Trophoblast cell (in vitro differentiated cells and primary cell): ENCODE results near the gene MTR.

Source experiments
- DNase-seq, 2 donors: peaks; one replicate each; pipeline ENCODE4 v3.0.0-alpha.2; 2016
- H2AFZ ChIP-seq: 2 replicates; pipeline ENCODE4 v1.6.1; 2013; ENCODE audit warnings: low read length, moderate library complexity, mild to moderate bottlenecking; ENCODE audit not compliant: insufficient read depth, poor library complexity
- H2AK5ac ChIP-seq: 2 replicates; pipeline ENCODE4 v1.6.1; 2013; ENCODE audit warnings: mild to moderate bottlenecking, low read length
- H2BK120ac ChIP-seq: 2 replicates; pipeline ENCODE4 v1.6.1; 2013; ENCODE audit warnings: low read length, mild to moderate bottlenecking, moderate library complexity; ENCODE audit not compliant: insufficient read depth, poor library complexity
- H2BK12ac ChIP-seq: 2 replicates; pipeline ENCODE4 v1.6.1; 2013; ENCODE audit warnings: mild to moderate bottlenecking, low read length, moderate library complexity
- H2BK5ac ChIP-seq: 2 replicates; pipeline ENCODE4 v1.6.1; 2013; ENCODE audit warnings: low read length, low read depth, moderate library complexity, mild to moderate bottlenecking; ENCODE audit not compliant: poor library complexity
- H3K14ac ChIP-seq: 2 replicates; pipeline ENCODE4 v1.6.1; 2013; ENCODE audit warnings: mild to moderate bottlenecking, low read length
- H3K18ac ChIP-seq: 2 replicates; pipeline ENCODE4 v1.6.1; 2013; ENCODE audit warnings: mild to moderate bottlenecking, low read length
- H3K23ac ChIP-seq: 2 replicates; pipeline ENCODE4 v1.6.1; 2013; ENCODE audit warnings: low read length
- H3K27ac ChIP-seq: 2 replicates; pipeline ENCODE4 v1.5.1; 2013; ENCODE audit warnings: low read depth, mild to moderate bottlenecking, inconsistent platforms, low read length, moderate library complexity
- H3K27me3 ChIP-seq: 2 replicates; pipeline ENCODE4 v1.6.1; 2013; ENCODE audit warnings: inconsistent platforms, mild to moderate bottlenecking, low read length, moderate library complexity; ENCODE audit not compliant: insufficient read depth
- H3K36me3 ChIP-seq, 2 experiments: 1 replicate in 1 of 2; 2 replicates in 1 of 2; pipeline ENCODE4 v1.6.1; 2013; ENCODE audit warnings: low read length in 2 of 2, mild to moderate bottlenecking in 2 of 2, moderate library complexity in 1 of 2; ENCODE audit not compliant: insufficient read depth in 2 of 2, control insufficient read depth in 1 of 2
- H3K4ac ChIP-seq: 2 replicates; pipeline ENCODE4 v1.6.1; 2013; ENCODE audit warnings: low read depth, mild to moderate bottlenecking, low read length, moderate library complexity
- H3K4me1 ChIP-seq, 2 experiments: 1 replicate in 1 of 2; 2 replicates in 1 of 2; pipeline ENCODE4 v1.6.1; 2013; ENCODE audit warnings: low read length in 2 of 2, mild to moderate bottlenecking in 2 of 2, moderate library complexity in 1 of 2; ENCODE audit not compliant: insufficient read depth in 2 of 2, control insufficient read depth in 1 of 2
- H3K4me2 ChIP-seq: 2 replicates; pipeline ENCODE4 v1.6.1; 2013; ENCODE audit warnings: inconsistent platforms, mild to moderate bottlenecking, low read length, moderate library complexity
- H3K4me3 ChIP-seq: 2 replicates; pipeline ENCODE4 v1.5.1; 2013; ENCODE audit warnings: mild to moderate bottlenecking, low read depth, low read length, inconsistent platforms
- H3K79me1 ChIP-seq: one replicate; pipeline ENCODE4 v1.6.1; 2013; ENCODE audit warnings: low read length
- H3K79me2 ChIP-seq: 2 replicates; pipeline ENCODE4 v1.6.1; 2013; ENCODE audit warnings: low read length, mild to moderate bottlenecking; ENCODE audit not compliant: control insufficient read depth, insufficient read depth, poor library complexity
- H3K9ac ChIP-seq: 2 replicates; pipeline ENCODE4 v1.6.1; 2013; ENCODE audit warnings: mild to moderate bottlenecking, low read length
- H3K9me3 ChIP-seq: 2 replicates; pipeline ENCODE4 v1.6.1; 2013; ENCODE audit warnings: low read depth, mild to moderate bottlenecking, control low read depth, inconsistent platforms, low read length; ENCODE audit not compliant: insufficient read depth
- H4K12ac ChIP-seq: 2 replicates; pipeline ENCODE4 v1.6.1; 2013; ENCODE audit warnings: low read depth, mild to moderate bottlenecking, low read length, moderate library complexity
- H4K8ac ChIP-seq: 2 replicates; pipeline ENCODE4 v1.6.1; 2013; ENCODE audit warnings: low read depth, mild to moderate bottlenecking, low read length, moderate library complexity
- H4K91ac ChIP-seq: one replicate; pipeline ENCODE4 v1.6.1; 2013; ENCODE audit warnings: low read depth, mild to moderate bottlenecking, low read length, moderate library complexity
- WGBS: extraction: QIAGEN DNeasy Blood & Tissue Kit; methylation state at CpG from one replicate; pipeline ENCODE4 v1.1.7; 2013; ENCODE audit warnings: missing lambda C conversion rate; ENCODE audit not compliant: insufficient read length, insufficient coverage; ENCODE audit errors: extremely low coverage; 5-methylcytosine and 5-hydroxymethylcytosine counted together

The MTR gene

GRCh38 chr1:236860101-236860500, 65.0 kb downstream of the MTR start:
- no peaks in the 10 kb centered on the region for H3K9me3 ChIP-seq
- H3K79me2 ChIP-seq = no peaks in the 10 kb centered on the region
- no peak overlapping the region for H3K14ac ChIP-seq
- no peak overlapping the region for H2BK120ac ChIP-seq
- DNase-seq = no peak
- H2BK5ac ChIP-seq = no peak overlapping the region
- no peak overlapping the region for H2BK12ac ChIP-seq
- H2AK5ac ChIP-seq = no peak overlapping the region
- no peak overlapping the region for H3K4me2 ChIP-seq
- no peak overlapping the region for H3K18ac ChIP-seq
- H2AFZ ChIP-seq = no peak overlapping the region
- no peaks in the 10 kb centered on the region for H3K27me3 ChIP-seq
- H3K23ac ChIP-seq = no peak overlapping the region
- H3K4me1 ChIP-seq = peaks cover 10 to 15% of the 10 kb centered on the region in 2 experiments
- no CpG with 5 or more reads among the region's 4 CpGs for WGBS
- no peak overlapping the region for H3K9ac ChIP-seq
- H4K8ac ChIP-seq = no peak overlapping the region
- H4K12ac ChIP-seq = no peak overlapping the region
- H3K79me1 ChIP-seq = peaks cover 19% of the 10 kb centered on the region
- H3K36me3 ChIP-seq = peaks cover 5 to 10% of the 10 kb centered on the region in 2 experiments
- H3K4ac ChIP-seq = no peak overlapping the region
- no peak overlapping the region for H4K91ac ChIP-seq
- peak overlapping the region; percentile 67 for H3K27ac ChIP-seq
- H3K4me3 ChIP-seq = no peak overlapping the region

- H3K79me2 ChIP-seq = no peaks in the 10 kb centered on the region
- H2AFZ ChIP-seq = no peak overlapping the region
- peaks cover 5 to 10% of the 10 kb centered on the region in 2 experiments for H3K36me3 ChIP-seq
- H3K9ac ChIP-seq = no peak overlapping the region
- no peak overlapping the region for H2BK12ac ChIP-seq
- no peak overlapping the region for H3K14ac ChIP-seq
- no peak overlapping the region for H2BK5ac ChIP-seq
- WGBS = no CpG with 5 or more reads among the region's 1 CpG
- H3K4me3 ChIP-seq = no peak overlapping the region
- no peak overlapping the region for H3K18ac ChIP-seq
- no peak overlapping the region for H3K4me2 ChIP-seq
- H4K8ac ChIP-seq = no peak overlapping the region
- no peak overlapping the region for H4K12ac ChIP-seq
- no peak overlapping the region for H3K4ac ChIP-seq
- H4K91ac ChIP-seq = no peak overlapping the region
- H3K23ac ChIP-seq = no peak overlapping the region
- no peak overlapping the region for H2AK5ac ChIP-seq
- peak overlapping the region; percentile 67 for H3K27ac ChIP-seq
- peaks cover 16% of the 10 kb centered on the region for H3K79me1 ChIP-seq
- H3K4me1 ChIP-seq = peaks cover 10 to 11% of the 10 kb centered on the region in 2 experiments
- DNase-seq = no peak
- H3K27me3 ChIP-seq = no peaks in the 10 kb centered on the region
- H3K9me3 ChIP-seq = no peaks in the 10 kb centered on the region
- H2BK120ac ChIP-seq = no peak overlapping the region
Observed at GRCh38 chr1:236860674-236861073, 65.6 kb downstream of the MTR start.

GRCh38 chr1:236861560-236862218, 66.6 kb downstream of the MTR start:
- no peak overlapping the region for H3K9ac ChIP-seq
- no peak overlapping the region for H3K4me2 ChIP-seq
- H2AFZ ChIP-seq = no peak overlapping the region
- H3K79me2 ChIP-seq = no peaks in the 10 kb centered on the region
- peak overlapping the region; percentile 72 for H2BK120ac ChIP-seq
- no peak overlapping the region for H2AK5ac ChIP-seq
- H3K36me3 ChIP-seq = peaks cover 5 to 10% of the 10 kb centered on the region in 2 experiments
- H3K9me3 ChIP-seq = no peaks in the 10 kb centered on the region
- WGBS = no CpG with 5 or more reads among the region's 2 CpGs
- H4K91ac ChIP-seq = no peak overlapping the region
- H3K27me3 ChIP-seq = no peaks in the 10 kb centered on the region
- no peak overlapping the region for H3K4ac ChIP-seq
- peak overlapping the region; percentile 78 for H3K27ac ChIP-seq
- peaks cover 10 to 11% of the 10 kb centered on the region in 2 experiments for H3K4me1 ChIP-seq
- no peak overlapping the region for H3K23ac ChIP-seq
- no peak for DNase-seq
- no peak overlapping the region for H3K4me3 ChIP-seq
- peak overlapping the region; percentile 45 for H4K8ac ChIP-seq
- no peak overlapping the region for H3K14ac ChIP-seq
- peaks cover 16% of the 10 kb centered on the region for H3K79me1 ChIP-seq
- H2BK12ac ChIP-seq = no peak overlapping the region
- H4K12ac ChIP-seq = no peak overlapping the region
- H3K18ac ChIP-seq = no peak overlapping the region
- H2BK5ac ChIP-seq = peak overlapping the region; percentile 36

GRCh38 chr1:236862219-236862591, 67.1 kb downstream of the MTR start:
- peak overlapping the region; percentile 45 for H4K8ac ChIP-seq
- no peak overlapping the region for H3K23ac ChIP-seq
- H3K4me1 ChIP-seq = peaks cover 10 to 11% of the 10 kb centered on the region in 2 experiments
- H3K4me3 ChIP-seq = no peak overlapping the region
- H3K9me3 ChIP-seq = no peaks in the 10 kb centered on the region
- no peak overlapping the region for H4K12ac ChIP-seq
- peak overlapping the region; percentile 46 for H2BK12ac ChIP-seq
- no peak overlapping the region for H2AK5ac ChIP-seq
- peak overlapping the region; percentile 72 for H2BK120ac ChIP-seq
- H3K18ac ChIP-seq = no peak overlapping the region
- H3K4me2 ChIP-seq = no peak overlapping the region
- no peak overlapping the region for H2AFZ ChIP-seq
- H3K4ac ChIP-seq = no peak overlapping the region
- no peak overlapping the region for H3K14ac ChIP-seq
- no peak for DNase-seq
- peaks cover 5 to 13% of the 10 kb centered on the region in 2 experiments for H3K36me3 ChIP-seq
- H3K27me3 ChIP-seq = no peaks in the 10 kb centered on the region
- H4K91ac ChIP-seq = peak overlapping the region; percentile 50
- peak overlapping the region; percentile 36 for H2BK5ac ChIP-seq
- peaks cover 16% of the 10 kb centered on the region for H3K79me1 ChIP-seq
- H3K27ac ChIP-seq = peak overlapping the region; percentile 78
- no peaks in the 10 kb centered on the region for H3K79me2 ChIP-seq
- WGBS = no CpG with 5 or more reads among the region's 4 CpGs
- H3K9ac ChIP-seq = no peak overlapping the region
